GM21723 (cell line): Measurements from ENCODE around the gene RNU6-1.

Experiments
- ATAC-seq: cut with Tn5 transposase; IDR thresholded peaks from one replicate; pipeline ENCODE4 v1.9.1; 2021; ENCODE audit warnings: mild to moderate bottlenecking, moderate library complexity; ENCODE audit not compliant: unreplicated experiment

RNU6-1 gene

DNA sequence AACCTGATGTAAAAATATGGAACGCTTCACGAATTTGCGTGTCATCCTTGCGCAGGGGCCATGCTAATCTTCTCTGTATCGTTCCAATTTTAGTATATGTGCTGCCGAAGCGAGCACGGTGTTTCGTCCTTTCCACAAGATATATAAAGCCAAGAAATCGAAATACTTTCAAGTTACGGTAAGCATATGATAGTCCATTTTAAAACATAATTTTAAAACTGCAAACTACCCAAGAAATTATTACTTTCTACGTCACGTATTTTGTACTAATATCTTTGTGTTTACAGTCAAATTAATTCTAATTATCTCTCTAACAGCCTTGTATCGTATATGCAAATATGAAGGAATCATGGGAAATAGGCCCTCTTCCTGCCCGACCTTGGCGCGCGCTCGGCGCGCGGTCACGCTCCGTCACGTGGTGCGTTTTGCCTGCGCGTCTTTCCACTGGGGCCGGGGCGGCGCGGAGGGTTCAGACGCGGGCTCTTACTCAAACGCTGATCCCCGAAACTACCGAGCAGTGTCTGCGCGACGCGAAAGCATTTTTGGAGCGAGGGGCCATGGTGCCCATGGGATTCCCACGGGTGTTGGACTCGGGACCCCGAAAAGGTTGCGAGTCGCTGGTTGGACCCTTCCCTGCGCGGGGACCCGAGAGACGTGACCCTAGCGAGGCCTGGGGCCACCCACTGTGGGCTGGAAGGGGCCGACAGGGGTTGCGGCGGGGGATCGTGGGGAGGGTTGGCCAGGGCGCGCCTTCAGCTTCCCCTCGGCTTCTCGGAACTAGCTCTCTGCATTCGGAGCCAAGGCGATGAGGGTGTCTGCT, at the start of gene RNU6-1:
Gene RNU6-1 (minus strand): TSS at position 117 of the 820 bp plus-strand sequence.
- peak; percentile 76 for ATAC-seq

- ATAC-seq, result no peak
These were observed 47.9 kb upstream of the RNU6-1 start for GRCh38 chr15:67887776-67888175.

GRCh38 chr15:67885861-67886260, 46.0 kb upstream of the RNU6-1 start:
- ATAC-seq, result no peak

GRCh38 chr15:67885175-67885523, 45.3 kb upstream of the RNU6-1 start:
- no peak for ATAC-seq

GRCh38 chr15:67884514-67885174, 44.8 kb upstream of the RNU6-1 start:
- no peak for ATAC-seq

DNA sequence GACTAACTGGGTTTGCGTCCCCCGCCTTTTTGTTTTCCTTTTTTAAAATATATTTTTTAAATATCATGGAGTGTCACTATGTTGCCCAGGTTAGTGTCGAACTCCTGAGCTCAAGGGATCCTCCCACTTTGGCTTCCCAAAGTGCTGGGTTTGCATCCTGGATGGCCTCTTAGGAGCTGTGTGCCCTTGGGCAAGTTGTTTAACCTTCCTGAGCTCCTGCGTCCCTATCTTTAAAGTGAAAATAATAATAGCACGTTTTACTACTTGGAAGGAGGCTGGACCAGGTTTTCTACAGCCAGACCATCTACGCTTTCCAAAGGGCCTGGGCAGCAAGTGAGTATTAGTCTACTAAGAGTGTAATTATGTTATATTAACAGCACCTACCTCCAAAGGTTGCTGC, 44.2 kb upstream of the RNU6-1 start:
- ATAC-seq, result no peak

DNA sequence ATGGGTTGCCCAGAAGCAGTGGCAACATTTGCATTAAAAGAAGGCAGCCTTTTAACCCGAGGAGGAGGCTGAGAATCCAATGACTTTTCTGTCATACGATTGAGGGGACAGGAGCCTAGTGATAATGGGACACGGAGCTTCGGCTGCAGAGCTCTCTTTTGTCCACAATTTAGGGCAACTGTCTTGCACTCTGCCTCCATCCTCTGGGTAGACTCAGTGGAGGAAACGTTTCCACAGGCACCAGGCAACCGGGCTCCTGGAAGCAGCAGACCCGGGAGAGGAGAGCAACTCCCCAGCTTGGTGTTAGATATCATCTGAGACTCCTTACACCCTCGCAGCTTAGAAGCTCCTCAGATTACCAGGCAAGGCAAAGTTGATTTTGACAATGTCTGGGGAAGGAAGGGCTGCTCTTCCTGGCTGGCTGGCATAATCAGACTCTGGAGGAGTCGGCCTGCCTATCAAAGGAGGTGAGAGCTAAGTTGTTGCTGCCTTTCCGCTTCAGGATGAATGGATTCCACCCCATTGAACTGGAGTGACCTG, 43.5 kb upstream of the RNU6-1 start:
- no peak for ATAC-seq

- no peak for ATAC-seq
These were observed 42.8 kb upstream of the RNU6-1 start for GRCh38 chr15:67882487-67883233.

- ATAC-seq, result no peak
These were observed 40.9 kb upstream of the RNU6-1 start for GRCh38 chr15:67880651-67881182.

GRCh38 chr15:67879440-67880129, 39.7 kb upstream of the RNU6-1 start:
- ATAC-seq, result no peak

- no peak for ATAC-seq
These were observed 38.9 kb upstream of the RNU6-1 start for GRCh38 chr15:67878712-67879206.

DNA sequence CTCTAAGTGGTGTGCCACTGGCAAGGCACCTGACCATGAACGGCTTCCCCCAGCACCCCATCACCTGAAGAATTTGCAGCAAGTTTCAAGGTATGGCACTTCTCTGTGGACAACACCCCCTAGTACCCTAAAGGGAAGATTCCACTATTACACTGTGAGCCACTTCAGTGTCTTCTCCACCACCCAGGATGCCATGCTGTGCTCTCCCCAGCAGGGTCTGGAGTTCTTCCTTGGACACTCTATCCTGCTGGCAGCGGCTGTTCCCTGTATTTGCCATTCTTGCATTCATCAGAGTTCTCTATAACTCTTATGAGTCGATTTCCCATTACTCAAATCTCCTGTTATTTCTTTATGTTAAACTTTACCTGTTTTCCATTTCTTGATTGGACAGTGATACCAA, 33.9 kb upstream of the RNU6-1 start:
- no peak for ATAC-seq

DNA sequence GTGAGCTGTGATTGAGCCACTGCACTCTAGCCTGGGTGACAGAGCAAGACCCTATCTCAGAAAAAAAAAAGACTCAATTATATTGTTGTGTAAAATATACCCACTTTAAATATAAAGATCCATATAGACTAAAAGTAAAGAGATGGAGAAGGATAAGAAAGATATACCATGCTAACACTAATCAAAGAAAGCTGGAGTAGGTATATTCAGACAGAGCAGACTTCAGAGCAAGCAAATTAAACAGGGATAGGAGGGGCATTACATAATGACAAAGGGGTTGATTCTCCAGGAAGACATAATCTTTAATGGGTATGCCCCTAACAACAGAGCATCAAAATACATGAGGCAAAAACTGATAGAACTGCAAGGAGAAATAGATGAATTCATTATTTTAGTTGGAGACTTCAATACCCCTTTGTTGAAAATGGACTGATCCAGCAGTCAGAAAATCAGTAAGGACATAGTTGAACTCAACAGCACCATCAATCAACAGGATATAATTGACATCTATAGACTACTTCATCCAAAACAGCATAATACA, 31.1 kb upstream of the RNU6-1 start:
- no peak for ATAC-seq

DNA sequence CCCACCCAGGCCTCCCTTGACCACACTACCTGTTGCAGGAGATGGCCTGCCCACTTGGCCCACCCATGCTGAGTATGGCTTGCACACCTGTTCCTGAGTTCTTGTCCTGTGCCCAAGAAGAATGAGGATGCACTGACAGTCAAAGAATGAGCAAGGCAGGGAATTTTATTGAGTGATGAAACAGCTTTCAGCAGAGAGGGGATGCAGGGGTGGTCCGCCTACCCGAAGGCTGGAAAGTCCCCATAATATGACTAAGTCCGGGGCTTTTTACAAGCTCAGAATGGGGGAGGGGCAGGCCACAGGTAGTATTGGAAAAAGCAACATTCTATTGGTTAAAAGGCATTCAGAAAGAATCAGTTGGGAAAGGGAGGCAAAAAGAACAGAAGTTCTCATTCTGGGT, 29.9 kb upstream of the RNU6-1 start:
- no peak for ATAC-seq

GRCh38 chr15:67865766-67866165, 25.9 kb upstream of the RNU6-1 start:
- no peak for ATAC-seq

DNA sequence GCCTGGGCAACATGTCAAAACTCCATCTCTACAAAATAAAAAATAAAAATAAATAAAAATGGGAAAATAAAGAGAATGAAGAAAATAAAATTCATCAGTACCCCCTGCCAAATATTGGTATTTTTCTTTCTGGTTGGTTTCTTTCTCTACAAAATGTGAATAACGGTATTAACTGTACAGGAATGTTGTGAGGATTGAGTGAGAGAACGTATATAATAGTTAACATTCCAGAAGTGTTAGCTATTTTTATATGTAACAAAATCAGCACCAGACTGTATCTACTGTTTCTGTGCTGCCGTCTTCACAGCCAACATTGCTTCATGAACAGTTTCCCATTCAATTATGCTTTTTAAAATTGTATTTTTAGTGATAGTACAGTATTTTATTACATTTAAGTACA, 25.5 kb upstream of the RNU6-1 start:
- ATAC-seq, result no peak

- peak; percentile 76 for ATAC-seq
These were observed 23.7 kb upstream of the RNU6-1 start for GRCh38 chr15:67863442-67863987.

- peak; percentile 41 for ATAC-seq
These were observed 23.1 kb upstream of the RNU6-1 start for GRCh38 chr15:67862750-67863441.

DNA sequence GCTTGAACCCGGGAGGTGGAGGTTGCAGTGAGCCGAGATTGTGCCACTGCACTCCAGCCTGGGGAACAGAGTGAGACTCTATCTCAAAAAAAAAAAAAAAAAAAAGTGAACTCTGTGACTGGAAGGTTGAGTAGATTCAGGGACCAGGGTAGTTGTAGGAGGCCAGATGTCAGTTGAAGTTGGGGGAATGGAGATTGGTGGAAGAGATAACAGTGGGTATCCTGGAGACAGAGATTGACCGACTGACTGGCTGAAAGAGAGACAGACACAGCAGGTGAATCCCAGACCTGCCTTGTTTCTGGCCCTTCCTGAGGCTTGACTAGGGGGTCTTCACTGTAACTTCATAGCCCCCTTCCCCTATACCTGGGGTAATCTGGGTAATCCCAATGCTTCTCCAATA, 22.1 kb upstream of the RNU6-1 start:
- ATAC-seq, result no peak
